ENCODE results near the gene MAPK8IP3.

MAPK8IP3 gene

DNA sequence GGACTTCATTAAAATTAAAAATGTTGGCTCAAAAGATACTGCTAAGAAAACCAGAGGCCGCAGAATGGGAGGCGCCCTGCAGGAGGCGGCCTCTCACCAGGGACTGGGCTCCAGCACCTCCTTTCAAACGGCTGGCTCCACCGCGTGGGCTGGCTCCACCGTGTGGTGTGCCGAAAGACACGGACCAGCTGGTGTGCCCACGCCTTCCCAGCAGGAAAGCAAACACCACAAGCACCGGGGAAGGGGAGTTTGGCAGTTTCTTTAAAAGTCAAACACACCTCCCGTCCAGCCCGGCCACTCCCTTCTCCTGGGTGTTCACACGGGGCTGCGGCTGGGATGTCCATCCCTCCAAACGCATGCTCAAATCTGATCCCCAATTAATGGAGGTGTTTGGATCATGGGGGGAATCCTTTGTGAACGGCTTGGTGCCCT, 106.8 kb downstream of the MAPK8IP3 start:
- Histone ChIP-seq H3K4me3 (ENCODE audit: insufficient read depth, low read depth, low read length) (no peak overlapping the region), H3K9me3 (ENCODE audit: control insufficient read depth, low read length) (no peaks in the 10 kb centered on the region), H3K27me3 (ENCODE audit: control insufficient read depth, insufficient read depth, low read length, poor library complexity, severe bottlenecking) (no peaks in the 10 kb centered on the region), H3K27ac (ENCODE audit: insufficient read depth, low read depth, low read length, poor library complexity, severe bottlenecking) (no peak overlapping the region), H3K36me3 (ENCODE audit: control insufficient read depth, insufficient read depth, low read length) (no peaks in the 10 kb centered on the region), H3K4me1 (ENCODE audit: control insufficient read depth, insufficient read depth, low read length) (peaks cover 5% of the 10 kb centered on the region)
- WGBS, 2 experiments: 45 to 47% methylated on average over 17 of the region's 17 CpGs

DNA sequence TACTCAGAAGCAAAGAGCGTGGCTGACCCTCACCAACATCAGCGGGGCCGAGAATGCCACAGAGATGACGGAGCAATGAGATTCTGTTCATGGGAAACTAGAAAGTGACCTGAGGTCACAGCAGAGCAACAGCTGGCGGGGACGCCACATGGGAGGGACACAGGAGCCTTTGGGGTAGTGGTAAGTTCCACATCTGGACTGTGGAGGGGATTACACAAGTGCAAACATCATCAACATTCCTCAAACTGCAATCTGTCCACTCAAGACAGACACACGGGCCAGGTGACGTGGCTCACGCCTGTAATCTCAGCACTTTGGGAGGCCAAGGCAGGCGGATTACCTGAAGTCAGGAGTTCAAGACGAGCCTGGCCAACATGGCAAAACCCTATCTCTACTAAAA, 109.5 kb downstream of the MAPK8IP3 start:
- Histone ChIP-seq H3K9me3 (ENCODE audit: control insufficient read depth, low read length) (no peaks in the 10 kb centered on the region), H3K27ac (ENCODE audit: insufficient read depth, low read depth, low read length, poor library complexity, severe bottlenecking) (no peak overlapping the region), H3K27me3 (ENCODE audit: control insufficient read depth, insufficient read depth, low read length, poor library complexity, severe bottlenecking) (no peaks in the 10 kb centered on the region), H3K36me3 (ENCODE audit: control insufficient read depth, insufficient read depth, low read length) (no peaks in the 10 kb centered on the region), H3K4me1 (ENCODE audit: control insufficient read depth, insufficient read depth, low read length) (peaks cover 5% of the 10 kb centered on the region), H3K4me3 (ENCODE audit: insufficient read depth, low read depth, low read length) (no peak overlapping the region)
- 93 to 95% methylated on average over 11 of the region's 11 CpGs for WGBS, 2 experiments

- no peaks in the 10 kb centered on the region for H3K36me3 ChIP-seq (ENCODE audit: control insufficient read depth, insufficient read depth, low read length)
- H3K4me1 ChIP-seq (ENCODE audit: control insufficient read depth, insufficient read depth, low read length): peaks cover 5% of the 10 kb centered on the region
- no peak overlapping the region for H3K4me3 ChIP-seq (ENCODE audit: insufficient read depth, low read depth, low read length)
- 96% methylated on average over 40 of the region's 40 CpGs for WGBS, 2 experiments
- no peaks in the 10 kb centered on the region for H3K9me3 ChIP-seq (ENCODE audit: control insufficient read depth, low read length)
- no peak overlapping the region for H3K27ac ChIP-seq (ENCODE audit: insufficient read depth, low read depth, low read length, poor library complexity, severe bottlenecking)
- no peaks in the 10 kb centered on the region for H3K27me3 ChIP-seq (ENCODE audit: control insufficient read depth, insufficient read depth, low read length, poor library complexity, severe bottlenecking)
Observed at GRCh38 chr16:1816396-1817275, 110.6 kb downstream of the MAPK8IP3 start.

DNA sequence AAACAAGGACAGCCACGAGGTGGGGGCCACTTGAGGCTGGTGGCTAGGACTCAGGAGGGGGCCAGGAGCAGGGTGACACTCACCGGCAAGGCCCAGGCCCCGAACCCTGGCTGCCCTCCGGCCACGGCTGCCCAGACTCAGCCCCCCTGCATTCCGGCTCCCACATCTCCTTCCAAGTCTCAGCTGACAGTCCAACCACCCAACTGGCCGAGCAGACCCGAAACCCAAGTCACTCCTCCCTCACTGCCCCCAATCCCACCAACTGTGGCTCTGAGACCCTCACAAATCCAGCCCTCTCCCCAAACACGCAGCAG, 111.2 kb downstream of the MAPK8IP3 start:
- 95% methylated on average over 9 of the region's 9 CpGs for WGBS, 2 experiments

GRCh38 chr16:1817716-1818115, 111.7 kb downstream of the MAPK8IP3 start:
- H3K36me3 ChIP-seq (ENCODE audit: control insufficient read depth, insufficient read depth, low read length): no peaks in the 10 kb centered on the region
- 95 to 96% methylated on average over 17 of the region's 17 CpGs for WGBS, 2 experiments
- peaks cover 2% of the 10 kb centered on the region for H3K4me1 ChIP-seq (ENCODE audit: control insufficient read depth, insufficient read depth, low read length)
- no peak overlapping the region for H3K4me3 ChIP-seq (ENCODE audit: insufficient read depth, low read depth, low read length)
- no peaks in the 10 kb centered on the region for H3K9me3 ChIP-seq (ENCODE audit: control insufficient read depth, low read length)
- no peak overlapping the region for H3K27ac ChIP-seq (ENCODE audit: insufficient read depth, low read depth, low read length, poor library complexity, severe bottlenecking)
- no peaks in the 10 kb centered on the region for H3K27me3 ChIP-seq (ENCODE audit: control insufficient read depth, insufficient read depth, low read length, poor library complexity, severe bottlenecking)

More for the DNA sequence above, 111.2 kb downstream of the MAPK8IP3 start:
- Histone ChIP-seq H3K27ac (ENCODE audit: insufficient read depth, low read depth, low read length, poor library complexity, severe bottlenecking) (no peak overlapping the region), H3K4me1 (ENCODE audit: control insufficient read depth, insufficient read depth, low read length) (peaks cover 5% of the 10 kb centered on the region), H3K36me3 (ENCODE audit: control insufficient read depth, insufficient read depth, low read length) (no peaks in the 10 kb centered on the region), H3K27me3 (ENCODE audit: control insufficient read depth, insufficient read depth, low read length, poor library complexity, severe bottlenecking) (no peaks in the 10 kb centered on the region), H3K4me3 (ENCODE audit: insufficient read depth, low read depth, low read length) (no peak overlapping the region), H3K9me3 (ENCODE audit: control insufficient read depth, low read length) (no peaks in the 10 kb centered on the region)

DNA sequence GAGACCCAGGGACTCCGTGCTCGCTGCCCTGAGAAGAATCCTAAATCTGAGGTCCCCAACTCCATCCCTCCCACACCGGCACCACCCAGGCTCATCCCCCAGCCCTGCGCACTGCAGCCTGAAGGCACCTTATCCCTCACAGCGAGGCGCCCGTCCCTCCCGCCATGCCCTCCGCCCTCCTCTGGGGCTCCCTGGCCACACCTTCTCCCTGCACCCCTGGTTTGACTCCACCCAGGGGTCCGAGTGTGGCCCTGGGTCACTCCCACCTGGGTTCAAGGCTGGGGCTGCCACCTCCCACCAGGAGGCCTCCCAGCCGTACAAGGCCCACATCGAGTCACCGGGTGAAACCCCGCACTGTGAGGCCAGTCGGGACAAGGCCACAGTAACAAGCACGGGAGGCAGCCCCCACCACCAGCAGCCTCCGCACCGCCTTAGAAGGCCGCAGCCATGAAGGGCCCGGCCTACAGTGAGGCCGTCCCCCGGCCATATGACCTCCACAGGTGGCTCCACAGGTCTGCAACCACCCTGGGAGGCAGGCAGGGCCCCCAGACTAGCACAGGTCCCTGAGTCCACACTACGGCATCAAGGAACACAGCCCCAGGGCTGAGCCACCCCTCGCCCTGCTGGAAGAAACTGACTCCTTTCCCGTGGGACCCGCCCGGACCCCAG, 112.3 kb downstream of the MAPK8IP3 start:
- Histone ChIP-seq H3K9me3 (ENCODE audit: control insufficient read depth, low read length) (no peaks in the 10 kb centered on the region), H3K36me3 (ENCODE audit: control insufficient read depth, insufficient read depth, low read length) (no peaks in the 10 kb centered on the region), H3K4me1 (ENCODE audit: control insufficient read depth, insufficient read depth, low read length) (no peaks in the 10 kb centered on the region), H3K27me3 (ENCODE audit: control insufficient read depth, insufficient read depth, low read length, poor library complexity, severe bottlenecking) (no peaks in the 10 kb centered on the region), H3K4me3 (ENCODE audit: insufficient read depth, low read depth, low read length) (no peak overlapping the region), H3K27ac (ENCODE audit: insufficient read depth, low read depth, low read length, poor library complexity, severe bottlenecking) (no peak overlapping the region)
- WGBS, 2 experiments: 95% methylated on average over 27 of the region's 27 CpGs

DNA sequence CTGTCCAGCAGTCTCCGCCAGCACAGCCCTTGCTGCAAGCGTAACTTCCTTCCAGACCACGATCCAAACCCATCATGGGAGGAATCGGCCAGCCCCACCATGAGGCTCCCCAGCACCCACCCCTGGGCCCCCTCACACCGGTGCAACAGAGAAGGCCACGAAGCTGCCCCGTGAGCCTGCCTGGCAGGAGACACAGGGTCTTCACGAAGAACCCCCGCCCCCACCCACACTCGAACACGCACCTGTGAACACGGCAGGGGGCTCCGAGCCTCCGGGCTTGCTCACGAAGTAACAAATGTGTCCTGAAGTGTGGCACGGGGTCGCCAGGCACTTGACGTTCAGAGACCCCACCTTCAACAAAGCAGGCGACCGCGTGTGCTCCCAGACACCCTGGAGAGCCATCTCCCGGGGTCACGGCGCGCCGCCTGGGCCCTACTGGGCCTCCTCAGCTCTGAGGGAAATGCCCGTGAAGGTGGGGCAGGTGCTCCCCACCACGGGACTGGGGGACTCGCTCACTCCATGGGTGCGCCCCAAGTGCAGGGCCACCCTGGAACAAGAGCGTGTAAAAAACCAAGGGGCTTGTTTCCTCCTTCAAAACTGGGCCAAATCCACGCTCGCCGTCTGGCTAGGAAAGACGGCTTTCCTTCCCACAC, 113.0 kb downstream of the MAPK8IP3 start:
- H3K4me1 ChIP-seq (ENCODE audit: control insufficient read depth, insufficient read depth, low read length): no peaks in the 10 kb centered on the region
- 95% methylated on average over 35 of the region's 35 CpGs for WGBS, 2 experiments
- H3K27ac ChIP-seq (ENCODE audit: insufficient read depth, low read depth, low read length, poor library complexity, severe bottlenecking): no peak overlapping the region
- no peaks in the 10 kb centered on the region for H3K27me3 ChIP-seq (ENCODE audit: control insufficient read depth, insufficient read depth, low read length, poor library complexity, severe bottlenecking)
- H3K9me3 ChIP-seq (ENCODE audit: control insufficient read depth, low read length): no peaks in the 10 kb centered on the region
- H3K4me3 ChIP-seq (ENCODE audit: insufficient read depth, low read depth, low read length): no peak overlapping the region
- H3K36me3 ChIP-seq (ENCODE audit: control insufficient read depth, insufficient read depth, low read length): no peaks in the 10 kb centered on the region

DNA sequence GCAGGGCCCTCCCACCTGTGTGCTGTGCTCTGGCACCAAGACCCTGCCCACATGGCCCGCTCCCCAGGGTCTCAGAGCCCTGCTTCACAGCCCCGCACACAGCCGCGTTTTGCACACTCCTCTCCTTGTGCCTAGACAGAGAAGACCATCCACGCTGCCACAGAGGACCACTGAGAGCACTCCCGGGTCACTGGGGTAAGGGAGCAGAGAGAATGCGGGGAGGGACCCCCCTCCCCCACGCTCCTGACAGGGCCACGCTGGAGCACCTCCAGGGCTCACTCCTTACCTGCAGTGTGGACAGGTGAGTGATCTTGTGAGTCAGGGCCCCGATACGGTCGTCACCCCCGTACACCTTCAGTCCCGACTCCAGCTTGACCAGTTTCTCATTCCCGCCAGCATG, 113.6 kb downstream of the MAPK8IP3 start:
- H3K4me3 ChIP-seq (ENCODE audit: insufficient read depth, low read depth, low read length): no peak overlapping the region
- WGBS, 2 experiments: 95% methylated on average over 15 of the region's 15 CpGs
- no peaks in the 10 kb centered on the region for H3K27me3 ChIP-seq (ENCODE audit: control insufficient read depth, insufficient read depth, low read length, poor library complexity, severe bottlenecking)
- no peak overlapping the region for H3K27ac ChIP-seq (ENCODE audit: insufficient read depth, low read depth, low read length, poor library complexity, severe bottlenecking)
- H3K4me1 ChIP-seq (ENCODE audit: control insufficient read depth, insufficient read depth, low read length): no peaks in the 10 kb centered on the region
- H3K36me3 ChIP-seq (ENCODE audit: control insufficient read depth, insufficient read depth, low read length): no peaks in the 10 kb centered on the region
- H3K9me3 ChIP-seq (ENCODE audit: control insufficient read depth, low read length): no peaks in the 10 kb centered on the region
